ENCODE measurements around the gene CERS6. TPM values are rescaled to one million over a fixed set of nuclear protein-coding genes. Genes with fewer than 3 reads are reported as not detected.
A peak's percentile ranks its signal among the peaks of the same experiment; 100 is the strongest.

Gene CERS6
- total RNA-seq, 1 experiment from 2014 or later: 17.3 TPM

DNA sequence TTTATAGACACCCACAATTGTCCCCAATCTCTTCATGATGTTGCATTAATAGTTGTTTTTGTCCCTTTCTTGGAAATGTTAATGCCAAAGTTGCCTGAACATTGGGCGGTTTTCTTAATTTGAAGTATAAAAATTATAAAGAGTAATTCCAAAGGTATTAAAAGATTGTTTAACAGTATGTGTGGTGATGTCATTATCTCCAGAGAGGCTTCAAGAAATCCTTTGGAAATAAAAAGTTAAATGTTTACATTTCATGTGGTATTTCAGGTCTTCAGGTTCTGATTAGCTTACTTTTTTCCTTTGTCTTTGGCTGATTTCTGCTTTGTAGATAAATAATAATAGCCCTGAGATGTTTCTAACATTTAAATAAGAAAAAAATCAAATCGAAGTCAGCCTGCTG lies 317.1 kb downstream of the CERS6 start:
- no peak overlapping the region for H3K27ac Mint-ChIP-seq
- ChIA-PET CTCF (interaction anchor here (1.4 to 2.6 kb wide), 4 partner anchors 23 to 171 kb away, joined by 3 to 8 read pairs (median 4); no protein-coding TSS in a partner anchor), POLR2A (no interaction called here)
- H3K27me3 Mint-ChIP-seq (ENCODE audit: low read depth): no peaks in the 10 kb centered on the region
- DNase-seq (ENCODE audit: low spot score): no peak
- peaks cover 17% of the 10 kb centered on the region for H3K9me3 Mint-ChIP-seq
- TF ChIP-seq, protein P1, sequence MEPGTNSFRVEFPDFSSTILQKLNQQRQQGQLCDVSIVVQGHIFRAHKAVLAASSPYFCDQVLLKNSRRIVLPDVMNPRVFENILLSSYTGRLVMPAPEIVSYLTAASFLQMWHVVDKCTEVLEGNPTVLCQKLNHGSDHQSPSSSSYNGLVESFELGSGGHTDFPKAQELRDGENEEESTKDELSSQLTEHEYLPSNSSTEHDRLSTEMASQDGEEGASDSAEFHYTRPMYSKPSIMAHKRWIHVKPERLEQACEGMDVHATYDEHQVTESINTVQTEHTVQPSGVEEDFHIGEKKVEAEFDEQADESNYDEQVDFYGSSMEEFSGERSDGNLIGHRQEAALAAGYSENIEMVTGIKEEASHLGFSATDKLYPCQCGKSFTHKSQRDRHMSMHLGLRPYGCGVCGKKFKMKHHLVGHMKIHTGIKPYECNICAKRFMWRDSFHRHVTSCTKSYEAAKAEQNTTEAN (CRISPR knock-in tag; IDR thresholded peaks at IDR 0.05): no peak
- TF ChIP-seq, protein P2, sequence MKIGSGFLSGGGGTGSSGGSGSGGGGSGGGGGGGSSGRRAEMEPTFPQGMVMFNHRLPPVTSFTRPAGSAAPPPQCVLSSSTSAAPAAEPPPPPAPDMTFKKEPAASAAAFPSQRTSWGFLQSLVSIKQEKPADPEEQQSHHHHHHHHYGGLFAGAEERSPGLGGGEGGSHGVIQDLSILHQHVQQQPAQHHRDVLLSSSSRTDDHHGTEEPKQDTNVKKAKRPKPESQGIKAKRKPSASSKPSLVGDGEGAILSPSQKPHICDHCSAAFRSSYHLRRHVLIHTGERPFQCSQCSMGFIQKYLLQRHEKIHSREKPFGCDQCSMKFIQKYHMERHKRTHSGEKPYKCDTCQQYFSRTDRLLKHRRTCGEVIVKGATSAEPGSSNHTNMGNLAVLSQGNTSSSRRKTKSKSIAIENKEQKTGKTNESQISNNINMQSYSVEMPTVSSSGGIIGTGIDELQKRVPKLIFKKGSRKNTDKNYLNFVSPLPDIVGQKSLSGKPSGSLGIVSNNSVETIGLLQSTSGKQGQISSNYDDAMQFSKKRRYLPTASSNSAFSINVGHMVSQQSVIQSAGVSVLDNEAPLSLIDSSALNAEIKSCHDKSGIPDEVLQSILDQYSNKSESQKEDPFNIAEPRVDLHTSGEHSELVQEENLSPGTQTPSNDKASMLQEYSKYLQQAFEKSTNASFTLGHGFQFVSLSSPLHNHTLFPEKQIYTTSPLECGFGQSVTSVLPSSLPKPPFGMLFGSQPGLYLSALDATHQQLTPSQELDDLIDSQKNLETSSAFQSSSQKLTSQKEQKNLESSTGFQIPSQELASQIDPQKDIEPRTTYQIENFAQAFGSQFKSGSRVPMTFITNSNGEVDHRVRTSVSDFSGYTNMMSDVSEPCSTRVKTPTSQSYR (CRISPR knock-in tag; IDR thresholded peaks at IDR 0.05): no peak
- TF ChIP-seq, protein P3, sequence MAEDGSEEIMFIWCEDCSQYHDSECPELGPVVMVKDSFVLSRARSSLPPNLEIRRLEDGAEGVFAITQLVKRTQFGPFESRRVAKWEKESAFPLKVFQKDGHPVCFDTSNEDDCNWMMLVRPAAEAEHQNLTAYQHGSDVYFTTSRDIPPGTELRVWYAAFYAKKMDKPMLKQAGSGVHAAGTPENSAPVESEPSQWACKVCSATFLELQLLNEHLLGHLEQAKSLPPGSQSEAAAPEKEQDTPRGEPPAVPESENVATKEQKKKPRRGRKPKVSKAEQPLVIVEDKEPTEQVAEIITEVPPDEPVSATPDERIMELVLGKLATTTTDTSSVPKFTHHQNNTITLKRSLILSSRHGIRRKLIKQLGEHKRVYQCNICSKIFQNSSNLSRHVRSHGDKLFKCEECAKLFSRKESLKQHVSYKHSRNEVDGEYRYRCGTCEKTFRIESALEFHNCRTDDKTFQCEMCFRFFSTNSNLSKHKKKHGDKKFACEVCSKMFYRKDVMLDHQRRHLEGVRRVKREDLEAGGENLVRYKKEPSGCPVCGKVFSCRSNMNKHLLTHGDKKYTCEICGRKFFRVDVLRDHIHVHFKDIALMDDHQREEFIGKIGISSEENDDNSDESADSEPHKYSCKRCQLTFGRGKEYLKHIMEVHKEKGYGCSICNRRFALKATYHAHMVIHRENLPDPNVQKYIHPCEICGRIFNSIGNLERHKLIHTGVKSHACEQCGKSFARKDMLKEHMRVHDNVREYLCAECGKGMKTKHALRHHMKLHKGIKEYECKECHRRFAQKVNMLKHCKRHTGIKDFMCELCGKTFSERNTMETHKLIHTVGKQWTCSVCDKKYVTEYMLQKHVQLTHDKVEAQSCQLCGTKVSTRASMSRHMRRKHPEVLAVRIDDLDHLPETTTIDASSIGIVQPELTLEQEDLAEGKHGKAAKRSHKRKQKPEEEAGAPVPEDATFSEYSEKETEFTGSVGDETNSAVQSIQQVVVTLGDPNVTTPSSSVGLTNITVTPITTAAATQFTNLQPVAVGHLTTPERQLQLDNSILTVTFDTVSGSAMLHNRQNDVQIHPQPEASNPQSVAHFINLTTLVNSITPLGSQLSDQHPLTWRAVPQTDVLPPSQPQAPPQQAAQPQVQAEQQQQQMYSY (CRISPR knock-in tag; IDR thresholded peaks at IDR 0.05): no peak
- TF ChIP-seq ZNF219 (CRISPR knock-in tag; IDR thresholded peaks at IDR 0.05; ENCODE audit: borderline replicate concordance) (no peak), TEAD1 (CRISPR knock-in tag; IDR thresholded peaks at IDR 0.05) (no peak), SMAD3 (CRISPR knock-in tag; IDR thresholded peaks at IDR 0.05; ENCODE audit: borderline replicate concordance) (no peak)
- peaks cover 18% of the 10 kb centered on the region for H3K36me3 Mint-ChIP-seq
- H3K4me1 Mint-ChIP-seq: peaks cover 8% of the 10 kb centered on the region
- no peak overlapping the region for H3K4me3 Mint-ChIP-seq
- ATAC-seq: no peak

DNA sequence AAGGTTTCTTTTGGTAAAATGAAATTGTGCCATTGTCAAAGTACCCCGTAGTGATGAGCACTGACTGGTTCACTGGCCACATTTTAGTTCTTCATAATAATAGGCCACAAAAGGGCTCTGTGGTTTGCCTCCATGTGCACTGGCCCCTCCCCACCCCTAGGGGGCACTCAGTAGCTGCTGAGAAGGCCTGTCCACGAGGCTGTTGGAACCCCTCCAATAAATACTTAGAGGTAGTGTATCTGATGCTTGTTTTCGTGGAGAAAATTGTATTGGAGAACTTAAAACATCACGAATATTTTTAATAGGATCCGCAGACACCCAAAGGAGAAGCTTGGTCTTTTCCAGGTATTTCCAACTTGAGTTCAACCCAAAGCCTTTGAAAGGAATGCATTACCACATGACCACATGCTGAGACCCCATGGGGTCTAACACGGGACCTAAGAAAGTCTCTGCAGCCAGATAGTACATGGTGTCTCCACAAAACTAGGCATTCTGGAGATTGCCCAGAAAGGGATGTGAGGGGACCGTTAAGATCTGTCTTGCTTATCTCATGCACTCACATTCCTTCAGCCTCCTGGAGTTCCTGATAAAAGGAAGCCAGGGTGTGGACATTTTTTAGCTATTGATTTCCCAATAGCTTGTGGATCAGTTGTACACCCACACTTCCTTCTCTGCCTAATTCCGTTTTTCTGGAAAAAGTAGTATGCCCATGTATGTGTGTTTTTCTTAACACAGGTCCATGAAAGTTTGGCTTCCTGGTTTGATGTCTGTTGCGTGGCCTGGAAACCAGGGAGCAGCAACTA lies 317.8 kb downstream of the CERS6 start:
- peaks cover 8% of the 10 kb centered on the region for H3K4me1 Mint-ChIP-seq
- no peaks in the 10 kb centered on the region for H3K27me3 Mint-ChIP-seq (ENCODE audit: low read depth)
- no peak overlapping the region for H3K4me3 Mint-ChIP-seq
- peaks cover 20% of the 10 kb centered on the region for H3K9me3 Mint-ChIP-seq
- DNase-seq (ENCODE audit: low spot score): peak; percentile 73
- ATAC-seq: peak; percentile 95
- H3K27ac Mint-ChIP-seq: no peak overlapping the region
- POLR2A ChIA-PET: no interaction called here
- CTCF ChIA-PET: interaction anchor here (0.9 to 2.6 kb wide), 11 partner anchors 11 to 629 kb away, joined by 3 to 8 read pairs (median 4); no protein-coding TSS in a partner anchor
- H3K36me3 Mint-ChIP-seq: peaks cover 18% of the 10 kb centered on the region
- TF ChIP-seq, protein P4, sequence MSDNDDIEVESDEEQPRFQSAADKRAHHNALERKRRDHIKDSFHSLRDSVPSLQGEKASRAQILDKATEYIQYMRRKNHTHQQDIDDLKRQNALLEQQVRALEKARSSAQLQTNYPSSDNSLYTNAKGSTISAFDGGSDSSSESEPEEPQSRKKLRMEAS (CRISPR knock-in tag; IDR thresholded peaks at IDR 0.05): 0 out of 2 replicates have a peak, but pooled peaks have one; percentile 18
- TF ChIP-seq ZNF263 (CRISPR knock-in tag; IDR thresholded peaks at IDR 0.05; ENCODE audit: low read depth) (no peak), SP1 (CRISPR knock-in tag; conservative IDR thresholded peaks at IDR 0.05) (no peak), ZNF423 (CRISPR knock-in tag; IDR thresholded peaks at IDR 0.05) (peak; percentile 54; the same call in 1 of the 2 replicates), ELF4 (CRISPR knock-in tag; IDR thresholded peaks at IDR 0.05; ENCODE audit: low read depth) (no peak), SMAD4 (CRISPR knock-in tag; IDR thresholded peaks at IDR 0.05) (no peak)
- TF ChIP-seq, protein P2 (CRISPR knock-in tag; IDR thresholded peaks at IDR 0.05): no peak
- TF ChIP-seq, protein P5, sequence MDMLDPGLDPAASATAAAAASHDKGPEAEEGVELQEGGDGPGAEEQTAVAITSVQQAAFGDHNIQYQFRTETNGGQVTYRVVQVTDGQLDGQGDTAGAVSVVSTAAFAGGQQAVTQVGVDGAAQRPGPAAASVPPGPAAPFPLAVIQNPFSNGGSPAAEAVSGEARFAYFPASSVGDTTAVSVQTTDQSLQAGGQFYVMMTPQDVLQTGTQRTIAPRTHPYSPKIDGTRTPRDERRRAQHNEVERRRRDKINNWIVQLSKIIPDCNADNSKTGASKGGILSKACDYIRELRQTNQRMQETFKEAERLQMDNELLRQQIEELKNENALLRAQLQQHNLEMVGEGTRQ (CRISPR knock-in tag; IDR thresholded peaks at IDR 0.05): no peak
- TF ChIP-seq, protein P6, sequence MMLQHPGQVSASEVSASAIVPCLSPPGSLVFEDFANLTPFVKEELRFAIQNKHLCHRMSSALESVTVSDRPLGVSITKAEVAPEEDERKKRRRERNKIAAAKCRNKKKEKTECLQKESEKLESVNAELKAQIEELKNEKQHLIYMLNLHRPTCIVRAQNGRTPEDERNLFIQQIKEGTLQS (CRISPR knock-in tag; conservative IDR thresholded peaks at IDR 0.05): no peak
- TF ChIP-seq, protein P7, sequence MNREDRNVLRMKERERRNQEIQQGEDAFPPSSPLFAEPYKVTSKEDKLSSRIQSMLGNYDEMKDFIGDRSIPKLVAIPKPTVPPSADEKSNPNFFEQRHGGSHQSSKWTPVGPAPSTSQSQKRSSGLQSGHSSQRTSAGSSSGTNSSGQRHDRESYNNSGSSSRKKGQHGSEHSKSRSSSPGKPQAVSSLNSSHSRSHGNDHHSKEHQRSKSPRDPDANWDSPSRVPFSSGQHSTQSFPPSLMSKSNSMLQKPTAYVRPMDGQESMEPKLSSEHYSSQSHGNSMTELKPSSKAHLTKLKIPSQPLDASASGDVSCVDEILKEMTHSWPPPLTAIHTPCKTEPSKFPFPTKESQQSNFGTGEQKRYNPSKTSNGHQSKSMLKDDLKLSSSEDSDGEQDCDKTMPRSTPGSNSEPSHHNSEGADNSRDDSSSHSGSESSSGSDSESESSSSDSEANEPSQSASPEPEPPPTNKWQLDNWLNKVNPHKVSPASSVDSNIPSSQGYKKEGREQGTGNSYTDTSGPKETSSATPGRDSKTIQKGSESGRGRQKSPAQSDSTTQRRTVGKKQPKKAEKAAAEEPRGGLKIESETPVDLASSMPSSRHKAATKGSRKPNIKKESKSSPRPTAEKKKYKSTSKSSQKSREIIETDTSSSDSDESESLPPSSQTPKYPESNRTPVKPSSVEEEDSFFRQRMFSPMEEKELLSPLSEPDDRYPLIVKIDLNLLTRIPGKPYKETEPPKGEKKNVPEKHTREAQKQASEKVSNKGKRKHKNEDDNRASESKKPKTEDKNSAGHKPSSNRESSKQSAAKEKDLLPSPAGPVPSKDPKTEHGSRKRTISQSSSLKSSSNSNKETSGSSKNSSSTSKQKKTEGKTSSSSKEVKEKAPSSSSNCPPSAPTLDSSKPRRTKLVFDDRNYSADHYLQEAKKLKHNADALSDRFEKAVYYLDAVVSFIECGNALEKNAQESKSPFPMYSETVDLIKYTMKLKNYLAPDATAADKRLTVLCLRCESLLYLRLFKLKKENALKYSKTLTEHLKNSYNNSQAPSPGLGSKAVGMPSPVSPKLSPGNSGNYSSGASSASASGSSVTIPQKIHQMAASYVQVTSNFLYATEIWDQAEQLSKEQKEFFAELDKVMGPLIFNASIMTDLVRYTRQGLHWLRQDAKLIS (CRISPR knock-in tag; IDR thresholded peaks at IDR 0.05; ENCODE audit: borderline replicate concordance): no peak

Data from WTC11 (cell line).